NCI-H2029 treated with DMSO at 0.1 percent for 48 hours (cell line): ENCODE data around the gene USP47.

Experiments used
- DNase-seq: peaks from one replicate; lab custom pipeline; 2025; lab: John Stamatoyannopoulos, UW

USP47 gene

GRCh38 chr11:12005061-12005460, 163.3 kb downstream of the USP47 start:
- DNase-seq: no peak

- DNase-seq: no peak
These were observed 163.7 kb downstream of the USP47 start for GRCh38 chr11:12005476-12005875.

- no peak for DNase-seq
These were observed 164.9 kb downstream of the USP47 start for GRCh38 chr11:12006552-12007229.

GRCh38 chr11:12007230-12007593, 165.4 kb downstream of the USP47 start:
- no peak for DNase-seq

- DNase-seq: no peak
These were observed 166.3 kb downstream of the USP47 start, which contains the start of gene DKK3 for GRCh38 chr11:12007769-12008737. Gene DKK3 (minus strand): TSS chr11:12008626. CDS start chr11:12008582, 44 bp downstream.
